ENCODE data around the gene ZNF69. TPM values are rescaled to one million over a fixed set of nuclear protein-coding genes. Genes with fewer than 3 reads are reported as not detected.
"Not testable (repeated sequence)": the region's sequence is repeated elsewhere in the genome, so short reads cannot be mapped to it uniquely, and the experiment has no call there.

The ZNF69 gene
- total RNA-seq, 1 donor from 2014 or later = 32.1 TPM

- no peak for DNase-seq (ENCODE audit: low read depth, low spot score)
- Mint-ChIP-seq H3K27me3 (ENCODE audit: low read depth) (no peaks in the 10 kb centered on the region), H3K36me3 (ENCODE audit: low read depth) (peaks cover 61% of the 10 kb centered on the region), H3K9me3 (peaks cover 20% of the 10 kb centered on the region), H3K4me1 (peaks cover 33% of the 10 kb centered on the region), H3K27ac (ENCODE audit: unreplicated experiment) (no peak overlapping the region), H3K4me3 (peak overlapping the region; percentile 57)
- no peak for TF ChIP-seq CTCF (conservative IDR thresholded peaks at IDR 0.05)
These were observed 39.6 kb downstream of the ZNF69 start for GRCh38 chr19:11927227-11927626.

GRCh38 chr19:11931051-11931450 lies 43.5 kb downstream of the ZNF69 start:
- Mint-ChIP-seq H3K27ac (ENCODE audit: unreplicated experiment) (no peak overlapping the region), H3K36me3 (ENCODE audit: low read depth) (peaks cover 72% of the 10 kb centered on the region), H3K9me3 (peaks cover 23% of the 10 kb centered on the region), H3K4me1 (peaks cover 8% of the 10 kb centered on the region), H3K4me3 (peak overlapping the region; percentile 48), H3K27me3 (ENCODE audit: low read depth) (no peaks in the 10 kb centered on the region)
- no peak for TF ChIP-seq CTCF (conservative IDR thresholded peaks at IDR 0.05)
- DNase-seq (ENCODE audit: low read depth, low spot score) = no peak

- no peak overlapping the region for H3K27ac Mint-ChIP-seq (ENCODE audit: unreplicated experiment)
- no peaks in the 10 kb centered on the region for H3K27me3 Mint-ChIP-seq (ENCODE audit: low read depth)
- peaks cover 3% of the 10 kb centered on the region for H3K4me1 Mint-ChIP-seq
- H3K4me3 Mint-ChIP-seq = peak overlapping the region; percentile 48
- no peak for TF ChIP-seq CTCF (conservative IDR thresholded peaks at IDR 0.05)
- DNase-seq (ENCODE audit: low read depth, low spot score) = no peak
- H3K9me3 Mint-ChIP-seq = peaks cover 23% of the 10 kb centered on the region
- peaks cover 72% of the 10 kb centered on the region for H3K36me3 Mint-ChIP-seq (ENCODE audit: low read depth)
These were observed 43.9 kb downstream of the ZNF69 start for GRCh38 chr19:11931513-11931912.

- not testable (repeated sequence) for H3K27me3 Mint-ChIP-seq (ENCODE audit: low read depth); H3K27ac Mint-ChIP-seq (ENCODE audit: unreplicated experiment); H3K4me3 Mint-ChIP-seq; H3K4me1 Mint-ChIP-seq; DNase-seq (ENCODE audit: low read depth, low spot score)
- Mint-ChIP-seq H3K9me3 (peaks cover 25% of the 10 kb centered on the region), H3K36me3 (ENCODE audit: low read depth) (peaks cover 66% of the 10 kb centered on the region)
These were observed 48.2 kb downstream of the ZNF69 start for GRCh38 chr19:11935829-11936228.

GRCh38 chr19:11938383-11938782 lies 50.8 kb downstream of the ZNF69 start:
- not testable (repeated sequence) for H3K27me3 Mint-ChIP-seq (ENCODE audit: low read depth); H3K27ac Mint-ChIP-seq (ENCODE audit: unreplicated experiment); DNase-seq (ENCODE audit: low read depth, low spot score); H3K4me3 Mint-ChIP-seq; H3K4me1 Mint-ChIP-seq
- Mint-ChIP-seq H3K9me3 (peaks cover 30% of the 10 kb centered on the region), H3K36me3 (ENCODE audit: low read depth) (peaks cover 65% of the 10 kb centered on the region)

GRCh38 chr19:11941361-11941887 lies 53.8 kb downstream of the ZNF69 start:
- not testable (repeated sequence) for H3K4me3 Mint-ChIP-seq; H3K27me3 Mint-ChIP-seq (ENCODE audit: low read depth); DNase-seq (ENCODE audit: low read depth, low spot score); H3K27ac Mint-ChIP-seq (ENCODE audit: unreplicated experiment); H3K4me1 Mint-ChIP-seq
- H3K9me3 Mint-ChIP-seq = peaks cover 35% of the 10 kb centered on the region
- H3K36me3 Mint-ChIP-seq (ENCODE audit: low read depth) = peaks cover 75% of the 10 kb centered on the region

- Mint-ChIP-seq H3K4me3 (no peak overlapping the region), H3K9me3 (peaks cover 35% of the 10 kb centered on the region), H3K27me3 (ENCODE audit: low read depth) (no peaks in the 10 kb centered on the region), H3K4me1 (no peaks in the 10 kb centered on the region), H3K36me3 (ENCODE audit: low read depth) (peaks cover 75% of the 10 kb centered on the region), H3K27ac (ENCODE audit: unreplicated experiment) (no peak overlapping the region)
- no peak for DNase-seq (ENCODE audit: low read depth, low spot score)
- TF ChIP-seq CTCF (conservative IDR thresholded peaks at IDR 0.05) = no peak
These were observed 54.6 kb downstream of the ZNF69 start for GRCh38 chr19:11942008-11942842.
